Left ventricle myocardium superior (tissue), 1 donor: ENCODE measurements around the gene CA14. TPM values are rescaled to one million over a fixed set of nuclear protein-coding genes. Genes with fewer than 3 reads are reported as not detected.

Experiments used
- total RNA-seq: library from RNA; stranded (reverse); fragmentation: NEBNext Ultra II Directional; extraction: Animal tissue kit (Norgen Biotek cat#: 25700); gene quantifications from one replicate; pipeline ENCODE4 v1.2.1, GENCODE V29; 2021
- donor health status: DM: no; HTN: yes; CAD: no; lungs with severe emphysema.

The CA14 gene
- total RNA-seq, 1 donor from 2014 or later = 22.8 TPM

Other genes with a start within 250 kb of the CA14 start
- gene OTUD7B, start 247.0 kb upstream of the CA14 start, total RNA-seq = 23.0 TPM
- 50.6 TPM for gene VPS45, start 190.0 kb upstream of the CA14 start, total RNA-seq
- 44.3 TPM for gene PLEKHO1, start 107.9 kb upstream of the CA14 start, total RNA-seq
- gene ANP32E, start 21.7 kb upstream of the CA14 start, total RNA-seq = 27.0 TPM
- gene APH1A, start 11.2 kb downstream of the CA14 start, total RNA-seq = 58.5 TPM
- gene C1orf54, start 15.0 kb downstream of the CA14 start, total RNA-seq = 9.8 TPM
- gene CIART, start 24.8 kb downstream of the CA14 start, total RNA-seq = 15.4 TPM
- 72.3 TPM for gene MRPS21, start 36.1 kb downstream of the CA14 start, total RNA-seq
- 21.1 TPM for gene PRPF3, start 63.8 kb downstream of the CA14 start, total RNA-seq
- 24.4 TPM for gene RPRD2, start 106.4 kb downstream of the CA14 start, total RNA-seq
- 31.3 TPM for gene TARS2, start 229.6 kb downstream of the CA14 start, total RNA-seq